Uterus (tissue), 4 donors: ENCODE results near the gene CLDN1. TPM values are rescaled to one million over a fixed set of nuclear protein-coding genes. Genes with fewer than 3 reads are reported as not detected.

Source experiments
- DNase-seq, 2 donors: peaks; one replicate each; pipeline ENCODE4 v3.0.0-alpha.2; 2019 to 2020
- H3K27ac ChIP-seq, 2 donors: fragments of 200-600 bp; sonication (generic); 1 replicate in 1 of 2; 2 replicates in 1 of 2; pipeline ENCODE4 v1.5.1; 2016 to 2018
- H3K27me3 ChIP-seq, 2 donors: fragments of 200-600 bp; sonication (generic); one replicate each; pipeline ENCODE4 v1.5.1; 2018 to 2019; ENCODE audit warnings: control low read depth in 1 of 2
- H3K36me3 ChIP-seq, 2 donors: fragments of 200-600 bp; sonication (generic); one replicate each; pipeline ENCODE4 v1.5.1; 2019; ENCODE audit warnings: control low read depth in 1 of 2
- H3K4me1 ChIP-seq, 2 donors: fragments of 200-600 bp; sonication (generic); one replicate each; pipeline ENCODE4 v1.5.1; 2018 to 2019; ENCODE audit warnings: control low read depth in 1 of 2
- H3K4me3 ChIP-seq, 2 donors: fragments of 200-600 bp; sonication (generic); 1 replicate in 1 of 2; 2 replicates in 1 of 2; pipeline ENCODE4 v1.5.1; 2018 to 2019; ENCODE audit warnings: mild to moderate bottlenecking in 1 of 2
- H3K9me3 ChIP-seq, 2 donors: fragments of 200-600 bp; sonication (generic); one replicate each; pipeline ENCODE4 v1.5.1; 2019; ENCODE audit warnings: control low read depth in 1 of 2
- CTCF ChIP-seq, 4 experiments: fragments of 200-600 bp in 2 of 4; fragments of 450-650 bp in 2 of 4; sonication (generic) in 2 of 4; IDR thresholded peaks; one replicate each; pipeline ENCODE4 v1.5.1; 2016 to 2019; ENCODE audit warnings: antibody characterized with exemption in 4 of 4, mild to moderate bottlenecking in 2 of 4, moderate library complexity in 1 of 4
- POLR2A ChIP-seq, 2 donors: fragments of 450-650 bp; IDR thresholded peaks; one replicate each; pipeline ENCODE4 v1.6.1; 2016; ENCODE audit warnings: antibody characterized with exemption in 2 of 2, mild to moderate bottlenecking in 1 of 2, moderate library complexity in 1 of 2
- intact Hi-C: fragments of 100-400 bp; cut with DNase I; formaldehyde crosslinking; loops from one replicate; pipeline ENCODE4 v1.15.1; 2023; ENCODE audit warnings: low total_unique reads
- total RNA-seq, 4 donors: library from RNA; depleted of rRNA in 3 of 4; stranded (reverse); fragments of >200 nt in 3 of 4; gene quantifications; one replicate each; pipeline versions ENCODE4 v1.1.0 to v1.2.4, GENCODE V29; 2014 to 2023
- donor health status: DM: yes; HTN: yes; CAD: no.

The CLDN1 gene
- total RNA-seq, 4 donors from 2014 or later = 15.1 to 200 (median 38.6) TPM

GRCh38 chr3:190301591-190301990 lies 20.7 kb downstream of the CLDN1 start:
- intact Hi-C loops = no loop called here
- DNase-seq = no peak
- no peaks in the 10 kb centered on the region for H3K4me1 ChIP-seq
- H3K9me3 ChIP-seq = no peaks in the 10 kb centered on the region
- no peaks in the 10 kb centered on the region for H3K27me3 ChIP-seq
- no peak for TF ChIP-seq POLR2A (IDR thresholded peaks at IDR 0.05)
- TF ChIP-seq CTCF (IDR thresholded peaks at IDR 0.05) = no peak
- H3K27ac ChIP-seq = peak overlapping the region in 1 of 2 donors; percentile 12
- no peaks in the 10 kb centered on the region for H3K36me3 ChIP-seq
- H3K4me3 ChIP-seq = no peak overlapping the region

GRCh38 chr3:190299969-190300368 lies 22.3 kb downstream of the CLDN1 start:
- Histone ChIP-seq H3K27me3 (no peaks in the 10 kb centered on the region), H3K4me1 (no peaks in the 10 kb centered on the region), H3K9me3 (no peaks in the 10 kb centered on the region), H3K36me3 (no peaks in the 10 kb centered on the region), H3K4me3 (no peak overlapping the region), H3K27ac (no peak overlapping the region)
- TF ChIP-seq CTCF (IDR thresholded peaks at IDR 0.05) = no peak
- TF ChIP-seq POLR2A (IDR thresholded peaks at IDR 0.05) = no peak
- intact Hi-C loops = no loop called here
- DNase-seq = no peak

GRCh38 chr3:190294030-190294429 lies 28.2 kb downstream of the CLDN1 start:
- no peaks in the 10 kb centered on the region for H3K36me3 ChIP-seq
- no peak for TF ChIP-seq POLR2A (IDR thresholded peaks at IDR 0.05)
- no peak for TF ChIP-seq CTCF (IDR thresholded peaks at IDR 0.05)
- no peaks in the 10 kb centered on the region for H3K9me3 ChIP-seq
- no peak for DNase-seq
- no peaks in the 10 kb centered on the region for H3K27me3 ChIP-seq
- no peak overlapping the region for H3K27ac ChIP-seq
- intact Hi-C loops = no loop called here
- H3K4me1 ChIP-seq = no peaks in the 10 kb centered on the region
- H3K4me3 ChIP-seq = no peak overlapping the region

DNA sequence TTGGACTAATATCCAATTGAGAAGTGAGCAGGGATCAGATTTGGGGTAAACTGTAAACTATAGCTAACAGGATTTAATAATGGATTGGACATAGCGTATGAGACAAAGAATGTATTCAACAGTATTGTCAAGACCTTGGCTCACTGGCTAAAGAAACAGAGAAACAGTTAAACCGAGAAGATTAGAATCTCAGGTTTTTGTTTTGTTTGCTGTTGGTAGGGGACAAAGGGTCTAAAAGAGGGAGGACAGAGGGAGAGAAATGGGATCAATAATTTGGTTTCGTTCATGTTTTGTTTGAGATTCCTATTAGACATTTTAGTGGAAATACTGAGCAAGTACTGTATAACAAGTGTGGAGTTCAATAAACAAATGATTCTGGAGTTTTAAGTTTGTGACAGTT lies 28.6 kb downstream of the CLDN1 start:
- no peaks in the 10 kb centered on the region for H3K27me3 ChIP-seq
- no peak for TF ChIP-seq CTCF (IDR thresholded peaks at IDR 0.05)
- TF ChIP-seq POLR2A (IDR thresholded peaks at IDR 0.05) = no peak
- no peak for DNase-seq
- no peaks in the 10 kb centered on the region for H3K36me3 ChIP-seq
- intact Hi-C loops = no loop called here
- no peak overlapping the region for H3K4me3 ChIP-seq
- no peak overlapping the region for H3K27ac ChIP-seq
- H3K4me1 ChIP-seq = no peaks in the 10 kb centered on the region
- H3K9me3 ChIP-seq = no peaks in the 10 kb centered on the region

DNA sequence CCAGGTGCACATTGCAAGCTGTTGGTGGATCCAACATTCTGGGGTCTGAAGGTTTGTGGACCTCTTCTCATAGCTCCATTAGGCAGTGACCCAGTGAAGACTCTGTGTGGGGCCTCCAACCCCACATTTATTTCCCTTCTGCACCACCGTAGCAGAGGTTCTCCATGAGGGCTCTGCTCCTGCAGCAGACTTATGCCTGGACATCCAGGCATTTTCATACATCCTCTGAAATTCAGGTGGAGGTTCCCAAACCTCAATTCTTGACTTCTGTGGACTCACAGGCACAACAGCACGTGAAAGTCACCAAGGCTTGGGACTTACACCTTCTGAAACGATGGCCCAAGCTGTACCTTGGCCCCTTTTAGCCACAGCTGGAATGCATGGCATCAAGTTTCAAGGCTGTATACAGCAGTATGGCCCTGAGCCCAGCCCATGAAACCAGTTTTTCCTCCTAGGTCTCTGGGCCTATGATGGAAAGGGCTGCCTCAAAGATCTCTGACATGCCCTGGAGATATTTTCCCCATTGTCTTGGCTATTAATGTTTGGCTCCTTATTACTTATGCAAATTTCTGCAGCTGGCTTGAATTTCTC lies 30.2 kb downstream of the CLDN1 start:
- TF ChIP-seq CTCF (IDR thresholded peaks at IDR 0.05) (no peak), POLR2A (IDR thresholded peaks at IDR 0.05) (no peak)

More for the DNA sequence above, 30.2 kb downstream of the CLDN1 start:
- intact Hi-C loops = no loop called here
- H3K27me3 ChIP-seq = no peaks in the 10 kb centered on the region
- no peaks in the 10 kb centered on the region for H3K36me3 ChIP-seq
- DNase-seq = no peak
- no peak overlapping the region for H3K27ac ChIP-seq
- no peaks in the 10 kb centered on the region for H3K4me1 ChIP-seq
- no peaks in the 10 kb centered on the region for H3K9me3 ChIP-seq
- H3K4me3 ChIP-seq = no peak overlapping the region
